ENCODE data around the gene PPP2R2C. TPM values are rescaled to one million over a fixed set of nuclear protein-coding genes. Genes with fewer than 3 reads are reported as not detected.

PPP2R2C gene
- total RNA-seq (under 0.01 and 0.17 TPM in 2 replicates), polyA plus RNA-seq (0.10 and 0.17 TPM in 2 replicates), polyA minus RNA-seq (ENCODE audit: low replicate concordance) (0.52 TPM in 1 of 2 replicates, not detected in the other)
- not detected in 2 replicates for polyA plus RNA-seq (2012)

GRCh38 chr4:6472387-6473263 is at the start of gene PPP2R2C:
Gene PPP2R2C, minus strand, starts transcription at chr4:6472614. Its CDS starts 385 bp downstream, at chr4:6472229.
- H2AFZ ChIP-seq (ENCODE audit: low read length): no peak within 1 kb of the TSS
- H3K27ac ChIP-seq (ENCODE audit: insufficient read depth, low read length): no peak within 1 kb of the TSS
- H3K9me3 ChIP-seq (ENCODE audit: control insufficient read depth, insufficient read depth, low read depth, low read length): no peaks in the 10 kb centered on the region
- no peak for DNase-seq (ENCODE audit: low read depth in 2 of 2)
- H3K27me3 ChIP-seq (ENCODE audit: control insufficient read depth, insufficient read depth, low read length): peaks cover 2% of the 10 kb centered on the region
- no peak within 1 kb of the TSS for H3K9ac ChIP-seq (ENCODE audit: insufficient read depth, low read length)
- no peak within 1 kb of the TSS for H3K4me3 ChIP-seq (replicated peaks in 1 of 4; ENCODE audit: control extremely low read depth in 1 of 4, insufficient read depth in 1 of 4, low read depth in 3 of 4, low read length in 4 of 4)
- H4K20me1 ChIP-seq (ENCODE audit: control insufficient read depth, extremely low read depth, insufficient read depth, low read length): no peaks in the 10 kb centered on the region
- TF ChIP-seq EZH2 (IDR thresholded peaks at IDR 0.05; ENCODE audit: low read length, missing control alignments) (no peak), CTCF (conservative IDR thresholded peaks at IDR 0.05 in 1 of 2, IDR thresholded peaks at IDR 0.05 in 1 of 2; ENCODE audit: low read depth in 1 of 2, low read length in 2 of 2) (no peak)
- no peaks in the 10 kb centered on the region for H3K79me2 ChIP-seq (ENCODE audit: control insufficient read depth, insufficient read depth, low read length)
- no peaks in the 10 kb centered on the region for H3K4me1 ChIP-seq (ENCODE audit: control insufficient read depth, extremely low read depth, insufficient read depth, low read length)
- no peaks in the 10 kb centered on the region for H3K36me3 ChIP-seq (ENCODE audit: control insufficient read depth, insufficient read depth, low read length)
- H3K4me2 ChIP-seq (ENCODE audit: extremely low read depth, insufficient read depth, low read length): no peak within 1 kb of the TSS

GRCh38 chr4:6520978-6521377 is 48.6 kb upstream of the PPP2R2C start:
- Histone ChIP-seq H3K27me3 (ENCODE audit: control insufficient read depth, insufficient read depth, low read length) (no peaks in the 10 kb centered on the region), H3K36me3 (ENCODE audit: control insufficient read depth, insufficient read depth, low read length) (no peaks in the 10 kb centered on the region)

More at GRCh38 chr4:6520978-6521377, 48.6 kb upstream of the PPP2R2C start:
- H3K9me3 ChIP-seq (ENCODE audit: control insufficient read depth, insufficient read depth, low read depth, low read length): no peaks in the 10 kb centered on the region
- H3K9ac ChIP-seq (ENCODE audit: insufficient read depth, low read length): no peak overlapping the region
- no peak for DNase-seq (ENCODE audit: low read depth in 2 of 2)
- TF ChIP-seq EZH2 (IDR thresholded peaks at IDR 0.05; ENCODE audit: low read length, missing control alignments) (no peak), CTCF (conservative IDR thresholded peaks at IDR 0.05 in 1 of 2, IDR thresholded peaks at IDR 0.05 in 1 of 2; ENCODE audit: low read depth in 1 of 2, low read length in 2 of 2) (no peak)
- no peaks in the 10 kb centered on the region for H4K20me1 ChIP-seq (ENCODE audit: control insufficient read depth, extremely low read depth, insufficient read depth, low read length)
- H3K4me2 ChIP-seq (ENCODE audit: extremely low read depth, insufficient read depth, low read length): no peak overlapping the region
- no peak overlapping the region for H2AFZ ChIP-seq (ENCODE audit: low read length)
- H3K4me3 ChIP-seq (replicated peaks in 1 of 4; ENCODE audit: control extremely low read depth in 1 of 4, insufficient read depth in 1 of 4, low read depth in 3 of 4, low read length in 4 of 4): no peak overlapping the region
- H3K79me2 ChIP-seq (ENCODE audit: control insufficient read depth, insufficient read depth, low read length): no peaks in the 10 kb centered on the region
- H3K4me1 ChIP-seq (ENCODE audit: control insufficient read depth, extremely low read depth, insufficient read depth, low read length): no peaks in the 10 kb centered on the region
- no peak overlapping the region for H3K27ac ChIP-seq (ENCODE audit: insufficient read depth, low read length)
